NCI-H748 (cell line): ENCODE results near the gene DTL.
"Not testable (repeated sequence)": the region's sequence is repeated elsewhere in the genome, so short reads cannot be mapped to it uniquely, and the experiment has no call there.

Experiments
- DNase-seq: peaks from one replicate; lab custom pipeline; 2025; ENCODE audit not compliant: unreplicated experiment; lab: John Stamatoyannopoulos, UW

Gene DTL, protein sequence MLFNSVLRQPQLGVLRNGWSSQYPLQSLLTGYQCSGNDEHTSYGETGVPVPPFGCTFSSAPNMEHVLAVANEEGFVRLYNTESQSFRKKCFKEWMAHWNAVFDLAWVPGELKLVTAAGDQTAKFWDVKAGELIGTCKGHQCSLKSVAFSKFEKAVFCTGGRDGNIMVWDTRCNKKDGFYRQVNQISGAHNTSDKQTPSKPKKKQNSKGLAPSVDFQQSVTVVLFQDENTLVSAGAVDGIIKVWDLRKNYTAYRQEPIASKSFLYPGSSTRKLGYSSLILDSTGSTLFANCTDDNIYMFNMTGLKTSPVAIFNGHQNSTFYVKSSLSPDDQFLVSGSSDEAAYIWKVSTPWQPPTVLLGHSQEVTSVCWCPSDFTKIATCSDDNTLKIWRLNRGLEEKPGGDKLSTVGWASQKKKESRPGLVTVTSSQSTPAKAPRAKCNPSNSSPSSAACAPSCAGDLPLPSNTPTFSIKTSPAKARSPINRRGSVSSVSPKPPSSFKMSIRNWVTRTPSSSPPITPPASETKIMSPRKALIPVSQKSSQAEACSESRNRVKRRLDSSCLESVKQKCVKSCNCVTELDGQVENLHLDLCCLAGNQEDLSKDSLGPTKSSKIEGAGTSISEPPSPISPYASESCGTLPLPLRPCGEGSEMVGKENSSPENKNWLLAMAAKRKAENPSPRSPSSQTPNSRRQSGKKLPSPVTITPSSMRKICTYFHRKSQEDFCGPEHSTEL

DNA sequence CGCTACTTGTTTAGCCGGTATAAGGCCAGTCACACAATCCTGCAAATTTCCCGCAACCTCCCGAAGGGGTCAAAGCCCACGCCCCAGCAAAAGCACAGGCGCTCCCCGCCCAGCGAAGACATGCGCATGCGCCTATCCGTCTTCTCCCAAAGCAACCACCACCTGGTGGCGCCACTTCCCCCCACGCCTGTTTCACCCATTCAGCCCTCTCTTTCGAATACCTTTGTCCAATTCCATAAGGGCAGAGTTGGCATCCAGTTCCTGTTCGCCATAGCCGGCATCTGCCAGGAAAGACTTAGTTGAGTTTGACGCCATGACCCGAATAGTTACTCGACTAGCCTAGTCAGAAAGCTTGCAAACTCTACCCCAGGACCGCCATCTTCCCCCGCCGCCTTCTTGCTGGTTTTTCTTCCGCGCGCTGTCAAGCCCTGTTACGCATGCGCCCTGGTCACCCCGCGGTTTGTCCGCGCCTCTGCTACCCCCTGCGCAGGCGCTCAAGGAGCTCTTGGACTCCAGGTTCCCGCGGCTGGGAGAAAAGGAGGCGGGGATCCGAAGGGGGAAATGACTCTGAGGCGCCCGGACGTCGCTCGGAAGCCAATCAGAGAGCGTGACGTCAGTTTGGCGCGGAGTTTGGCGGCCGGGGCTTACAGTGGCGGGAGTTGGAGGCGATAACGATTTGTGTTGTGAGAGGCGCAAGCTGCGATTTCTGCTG, at the start of gene DTL, which contains the start of gene INTS7:
Gene DTL (plus strand): TSS at position 626 of the 712 bp plus-strand sequence. CDS start 143 bp downstream, outside the sequence.
Gene INTS7 (minus strand): TSS at position 435 of the 712 bp plus-strand sequence. CDS start 120 bp downstream, at position 315.
- peak; percentile 98 for DNase-seq

DNA sequence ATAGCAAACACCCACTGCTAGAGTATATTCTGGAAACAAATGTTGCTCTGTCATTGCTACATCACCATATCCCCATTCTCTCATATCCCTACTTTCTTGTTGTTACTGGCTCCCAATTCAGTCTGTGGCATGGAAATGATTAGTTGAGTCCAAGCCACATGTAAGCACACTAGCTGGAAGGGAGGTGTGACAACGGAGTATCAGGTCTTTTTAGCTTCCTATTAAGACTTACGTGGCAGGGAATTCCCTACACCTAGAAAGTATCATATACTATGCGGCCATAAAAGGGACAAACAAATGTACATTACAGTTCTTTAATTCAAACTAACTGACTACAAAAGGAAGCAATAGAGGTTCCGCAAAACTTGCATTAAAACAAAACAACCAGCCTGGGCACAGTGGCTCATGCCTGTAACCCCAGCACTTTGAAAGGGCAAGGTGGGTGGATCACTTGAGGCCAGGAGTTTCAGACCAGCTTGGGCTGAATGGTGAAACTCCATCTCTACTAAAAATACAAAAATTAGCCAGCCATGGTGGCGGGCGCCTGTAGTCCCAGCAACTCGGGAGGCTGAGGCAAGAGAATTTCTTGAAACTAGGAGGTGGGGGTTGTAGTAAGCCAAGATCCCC, 48.8 kb upstream of the DTL start:
- DNase-seq, result no peak

DNA sequence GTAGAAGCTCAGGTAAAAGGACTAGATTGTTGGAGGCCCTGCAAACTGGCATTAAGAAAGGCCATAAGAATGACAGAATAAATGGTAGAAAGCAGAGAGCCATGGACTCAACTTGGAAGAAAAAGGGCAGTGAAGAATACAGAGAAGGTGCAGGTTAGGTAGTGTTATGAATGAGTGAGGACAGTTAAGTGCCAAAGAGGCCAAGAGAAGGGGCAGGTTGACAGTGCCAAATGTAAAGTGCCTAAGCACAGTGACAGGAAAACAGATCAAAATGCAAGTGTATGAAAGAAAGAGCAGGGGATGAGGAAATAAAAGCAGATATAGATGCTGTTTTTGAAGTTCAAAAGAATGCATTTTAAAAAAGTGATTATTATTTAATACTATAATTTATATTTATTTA, 43.9 kb upstream of the DTL start:
- DNase-seq, result no peak

DNA sequence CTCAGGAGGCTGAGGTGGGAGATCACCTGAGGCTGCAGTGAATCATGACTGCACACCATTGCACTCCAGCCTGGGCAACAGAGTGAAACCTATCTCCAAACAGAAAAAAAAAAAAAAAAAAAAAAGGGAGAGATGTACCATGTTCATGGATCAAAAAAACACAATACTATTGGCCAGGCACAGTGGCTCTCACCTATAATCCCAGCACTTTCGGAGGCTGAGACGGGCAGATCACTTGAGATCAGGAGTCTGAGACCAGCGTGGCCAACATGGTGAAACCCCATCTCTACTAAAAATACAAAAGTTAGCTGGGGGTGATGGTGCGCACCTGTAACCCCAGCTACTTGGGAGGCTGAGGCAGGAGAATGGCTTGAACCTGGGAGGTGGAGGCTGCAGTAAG, 38.1 kb upstream of the DTL start:
- not testable (repeated sequence) for DNase-seq

DNA sequence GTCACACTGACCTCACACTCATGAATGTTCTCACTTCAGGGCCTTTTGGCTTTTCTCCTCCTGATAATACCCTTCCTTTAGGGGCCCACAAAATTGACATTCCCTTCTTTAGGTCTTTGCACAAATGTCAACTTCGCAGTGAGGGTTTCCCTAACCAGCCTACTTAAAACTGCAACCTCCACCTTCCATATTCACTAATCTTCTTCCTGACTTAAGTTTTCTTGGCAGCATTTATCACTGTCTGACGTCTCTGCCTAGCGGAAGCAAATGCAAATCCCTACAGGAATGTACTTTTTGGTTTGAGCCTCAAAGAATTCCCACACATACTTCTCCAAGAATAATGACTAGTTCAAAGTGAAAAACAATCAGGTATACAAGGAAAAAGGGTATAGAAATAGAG, 33.0 kb upstream of the DTL start:
- DNase-seq, result no peak

DNA sequence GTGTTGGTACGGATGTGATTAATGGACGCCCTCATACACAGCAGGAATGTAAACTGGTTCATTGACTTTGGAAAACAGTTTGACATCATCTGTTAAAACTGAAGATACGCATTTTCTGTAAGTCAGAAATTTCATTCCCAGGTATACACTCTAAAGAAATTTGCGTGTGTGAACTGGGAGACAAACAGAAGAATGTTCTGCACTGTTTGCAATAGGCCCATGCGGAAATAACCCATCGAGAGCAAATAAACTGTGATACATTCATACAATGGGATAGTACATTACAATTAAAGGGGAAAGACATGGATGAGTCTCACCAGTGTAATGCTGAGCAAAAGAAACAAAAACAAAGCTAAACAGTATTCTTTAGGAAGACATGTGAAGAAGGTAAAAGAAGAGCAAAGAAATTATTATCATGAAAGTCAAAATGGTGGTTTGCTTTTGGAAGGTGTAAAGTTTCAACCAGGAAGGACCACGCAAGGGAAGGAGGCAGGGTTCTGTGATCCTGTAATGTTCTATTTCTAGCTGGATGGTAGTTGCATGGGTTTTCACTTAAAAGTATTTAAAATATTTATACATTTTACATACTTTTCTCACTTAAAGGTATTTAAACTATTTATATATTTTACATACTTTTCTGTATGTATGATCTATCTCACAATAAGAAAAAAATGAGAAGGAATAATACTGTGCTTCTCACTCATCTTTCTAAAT, 30.5 kb upstream of the DTL start:
- DNase-seq, result no peak

DNA sequence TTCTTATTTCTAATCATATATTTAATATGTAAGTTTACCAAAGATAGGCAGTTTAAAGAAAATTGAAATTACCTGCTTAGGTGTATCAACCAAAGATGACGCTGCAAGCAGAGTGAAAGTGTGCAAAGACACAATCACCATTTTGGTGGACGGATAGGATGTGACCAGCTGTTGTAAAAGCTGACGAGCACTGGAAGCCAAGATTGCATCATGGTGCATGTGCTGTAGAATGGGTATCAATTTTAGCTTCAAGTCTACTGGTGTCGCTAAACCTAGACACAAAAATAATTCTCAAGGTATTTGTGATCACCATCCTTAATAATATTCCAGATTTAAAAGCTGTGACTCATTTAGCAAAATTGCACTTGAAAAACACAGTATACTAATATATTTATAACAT, 28.4 kb upstream of the DTL start:
- no peak for DNase-seq

DNA sequence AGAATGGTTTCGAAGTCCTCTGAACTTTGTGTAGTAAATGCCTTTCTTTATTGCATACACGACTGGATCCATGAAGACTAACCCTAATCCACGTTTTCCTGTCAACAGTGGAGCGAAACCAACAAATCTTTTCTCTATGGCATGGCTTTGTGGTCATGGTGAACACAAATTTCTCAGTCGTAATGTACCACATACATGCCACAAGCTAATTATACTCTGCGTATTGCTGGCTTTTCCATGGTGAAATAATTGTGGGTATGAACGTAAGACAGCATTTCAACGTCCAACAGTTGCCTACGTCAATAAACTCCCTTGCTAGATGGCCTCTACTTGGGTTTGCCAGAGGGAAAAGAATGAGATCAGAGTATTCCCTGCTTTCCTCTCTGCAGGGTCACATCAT, 27.7 kb upstream of the DTL start:
- DNase-seq, result no peak

DNA sequence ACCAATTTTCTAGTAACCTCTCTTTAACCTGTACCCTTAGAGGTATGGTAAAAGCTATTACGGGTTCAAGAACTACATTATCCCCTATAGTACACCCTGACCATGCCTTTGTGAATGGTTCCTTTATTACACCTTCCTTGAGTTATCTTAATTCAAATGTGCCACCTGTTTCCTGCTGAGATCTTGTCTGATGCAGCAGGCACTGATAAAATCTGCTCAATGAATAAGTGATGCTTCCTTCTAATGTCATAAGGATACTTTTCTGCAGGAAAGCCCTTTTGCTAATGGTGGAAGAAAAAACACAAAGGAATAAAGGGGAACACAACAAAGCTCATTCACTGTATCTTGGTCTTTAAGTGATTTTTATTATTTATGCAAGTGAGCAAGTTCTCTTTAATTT, 26.0 kb upstream of the DTL start:
- no peak for DNase-seq

DNA sequence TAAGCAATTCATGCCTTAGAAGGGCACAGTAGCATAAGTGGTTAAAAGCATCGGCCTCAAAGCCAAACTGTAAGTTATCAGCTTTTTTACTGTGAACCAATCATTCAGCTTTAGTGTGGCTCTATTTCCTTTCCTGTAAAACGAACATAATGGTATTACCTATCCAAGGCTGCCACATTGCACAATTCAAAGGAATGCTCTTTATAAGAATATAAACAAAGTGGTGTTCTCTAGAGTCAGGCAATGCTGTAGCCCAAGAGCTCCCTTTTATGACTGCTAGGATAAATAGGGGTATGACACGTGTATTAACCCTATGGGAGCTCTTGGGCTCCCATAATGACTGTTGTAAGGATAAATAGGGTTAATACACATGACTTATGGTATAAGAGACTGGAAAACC, 25.5 kb upstream of the DTL start:
- no peak for DNase-seq

DNA sequence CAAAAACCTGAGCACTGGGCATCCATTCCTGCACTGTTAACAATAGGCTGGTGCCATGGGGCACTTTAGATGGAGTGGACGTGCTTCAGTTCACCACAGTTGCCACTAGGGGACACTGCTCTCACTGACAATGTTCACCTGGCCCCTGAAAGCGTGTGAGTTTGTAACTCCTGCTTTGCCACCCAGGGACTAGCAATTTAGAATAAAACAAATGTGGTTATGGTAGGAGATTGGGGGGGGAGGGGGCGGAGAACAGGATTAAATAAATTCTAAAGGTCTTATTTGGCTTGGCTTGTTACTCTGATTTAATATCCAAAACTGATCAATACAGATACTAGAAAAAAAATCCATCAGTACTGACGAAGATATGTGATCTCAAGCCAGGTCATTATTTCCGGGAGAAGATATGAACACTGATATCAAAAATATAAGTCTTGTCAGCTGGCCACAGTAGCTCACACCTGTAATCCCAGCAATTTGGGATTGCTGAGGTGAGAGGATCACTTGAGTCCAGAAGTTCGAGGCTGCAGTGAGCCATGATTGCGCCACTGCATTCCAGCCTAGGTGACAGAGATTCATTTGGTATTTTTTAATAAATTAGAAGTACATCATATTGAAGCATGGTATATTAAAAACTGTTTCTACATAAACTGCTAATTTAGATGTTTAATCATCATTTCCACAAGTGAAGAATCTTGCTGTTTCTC, 23.4 kb upstream of the DTL start:
- DNase-seq, result peak; percentile 61

DNA sequence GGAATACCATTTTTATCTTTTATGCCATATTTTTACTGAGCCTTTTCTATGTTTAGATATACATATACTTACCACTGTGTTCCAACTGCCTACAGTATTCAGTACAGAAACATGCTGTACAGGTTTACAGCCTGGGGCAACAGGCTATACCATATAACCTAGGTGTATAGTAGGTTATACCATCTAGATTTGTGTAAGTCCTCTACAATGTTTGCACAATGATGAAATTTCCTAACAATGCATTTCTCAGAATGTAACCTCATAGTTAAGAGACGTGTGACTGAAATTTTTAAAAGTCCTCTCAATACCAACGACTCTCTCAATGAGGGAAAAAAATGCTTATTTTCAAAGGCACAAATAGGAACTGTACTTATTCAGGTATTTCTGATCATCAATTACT, 21.9 kb upstream of the DTL start:
- DNase-seq, result no peak

DNA sequence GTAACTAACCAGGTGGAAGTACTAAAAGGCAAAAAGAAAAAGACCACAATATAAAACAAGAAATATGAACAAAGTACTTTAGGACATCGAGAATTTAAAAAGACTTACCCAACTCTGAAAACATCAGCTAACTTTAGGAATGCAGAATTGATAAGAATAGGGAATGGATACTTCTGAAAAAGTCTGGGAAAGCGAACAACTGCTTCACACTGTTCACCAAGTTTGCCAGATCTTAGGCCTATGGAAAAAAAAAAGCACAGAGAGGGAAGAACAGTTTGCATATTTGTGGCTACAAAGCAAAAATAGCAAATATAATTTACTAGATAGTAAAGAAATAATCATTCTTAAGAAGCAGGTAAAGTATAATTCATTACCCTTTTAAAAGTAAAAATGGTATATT, 14.6 kb upstream of the DTL start:
- no peak for DNase-seq

DNA sequence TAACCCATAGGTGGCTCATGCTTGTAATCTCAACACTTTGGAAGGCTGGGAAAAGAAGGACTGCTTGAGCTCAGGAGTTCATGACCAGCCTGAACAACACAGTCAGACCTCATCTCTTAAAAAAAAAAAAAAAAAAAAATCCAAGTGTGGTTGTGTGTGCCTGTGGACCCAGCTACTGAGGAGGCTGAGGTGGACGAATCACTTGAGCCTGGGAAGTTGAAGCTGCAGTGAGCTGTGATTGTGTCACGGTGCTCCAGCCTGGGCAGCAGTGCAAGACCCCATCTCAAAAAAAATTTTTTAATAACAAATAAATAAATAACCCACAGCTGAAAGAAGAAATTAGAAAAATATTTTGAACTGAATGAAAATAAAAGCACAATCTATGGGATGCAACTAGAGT, 14.0 kb upstream of the DTL start:
- no peak for DNase-seq

DNA sequence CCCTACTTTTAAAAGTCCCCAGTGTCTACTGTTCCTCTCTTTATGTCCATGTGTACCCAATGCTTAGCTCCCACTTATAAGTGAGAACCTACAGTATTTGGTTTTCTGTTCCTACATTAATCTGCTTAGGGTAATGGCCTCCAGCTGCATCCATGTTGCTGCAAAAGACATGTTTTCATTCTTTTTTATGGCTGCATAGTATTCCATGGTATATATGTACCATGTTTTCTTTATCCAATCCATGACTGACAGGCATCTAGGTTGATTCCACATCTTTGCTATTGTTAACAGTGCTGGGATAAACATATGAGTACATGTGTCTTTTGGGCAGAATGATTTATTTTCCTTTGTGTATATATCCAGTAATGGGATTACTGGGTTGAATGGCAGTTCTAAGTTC, 12.6 kb upstream of the DTL start:
- not testable (repeated sequence) for DNase-seq

DNA sequence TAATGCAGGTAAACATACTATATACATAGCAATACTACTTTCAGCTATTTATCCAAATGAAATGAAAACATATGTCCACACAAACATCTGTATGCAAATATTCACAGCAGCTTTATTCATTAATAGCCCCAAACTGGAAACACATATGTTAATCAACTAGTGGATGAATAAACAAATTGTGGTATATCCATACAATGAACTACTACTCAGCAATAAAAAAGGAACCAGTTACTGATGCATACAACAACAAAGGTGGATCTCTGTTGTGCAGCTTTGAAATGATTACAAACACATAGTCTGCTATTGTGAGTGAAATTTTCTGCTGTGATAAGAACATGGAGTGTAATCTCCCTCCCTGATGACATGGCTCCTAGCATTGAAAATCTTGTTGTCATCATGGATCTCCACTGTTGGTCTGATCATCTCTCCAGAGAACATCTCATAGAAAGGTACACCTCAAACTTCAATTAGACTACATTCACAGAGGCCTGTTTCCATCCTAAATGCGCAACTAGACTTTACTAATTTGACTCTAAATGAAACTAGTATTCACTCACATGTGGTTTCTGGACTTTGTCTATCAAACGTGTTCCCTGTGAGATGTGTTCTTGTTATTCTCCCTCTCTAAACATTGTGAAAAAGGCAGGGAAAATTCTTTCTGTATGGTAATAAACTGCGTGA, 10.9 kb upstream of the DTL start:
- DNase-seq, result no peak

DNA sequence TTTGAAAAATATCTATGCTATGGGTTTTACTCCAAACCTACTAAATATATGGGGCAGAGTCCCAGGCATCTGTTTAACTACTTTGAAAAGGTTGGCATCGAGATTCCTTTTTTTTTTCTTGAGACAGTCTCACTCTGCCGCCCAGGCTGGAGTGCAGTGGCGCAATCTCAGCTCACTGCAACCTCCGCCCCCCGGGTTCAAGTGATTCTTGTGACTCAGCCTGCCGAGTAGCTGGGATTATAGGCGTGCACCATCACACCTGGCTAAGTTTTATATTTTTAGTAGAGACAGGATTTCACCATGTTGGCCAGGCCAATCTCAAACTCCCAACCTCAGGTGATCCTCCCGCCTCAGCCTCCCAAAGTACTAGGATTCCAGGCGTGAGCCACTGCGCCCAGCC, 7.8 kb upstream of the DTL start:
- DNase-seq, result not testable (repeated sequence)

DNA sequence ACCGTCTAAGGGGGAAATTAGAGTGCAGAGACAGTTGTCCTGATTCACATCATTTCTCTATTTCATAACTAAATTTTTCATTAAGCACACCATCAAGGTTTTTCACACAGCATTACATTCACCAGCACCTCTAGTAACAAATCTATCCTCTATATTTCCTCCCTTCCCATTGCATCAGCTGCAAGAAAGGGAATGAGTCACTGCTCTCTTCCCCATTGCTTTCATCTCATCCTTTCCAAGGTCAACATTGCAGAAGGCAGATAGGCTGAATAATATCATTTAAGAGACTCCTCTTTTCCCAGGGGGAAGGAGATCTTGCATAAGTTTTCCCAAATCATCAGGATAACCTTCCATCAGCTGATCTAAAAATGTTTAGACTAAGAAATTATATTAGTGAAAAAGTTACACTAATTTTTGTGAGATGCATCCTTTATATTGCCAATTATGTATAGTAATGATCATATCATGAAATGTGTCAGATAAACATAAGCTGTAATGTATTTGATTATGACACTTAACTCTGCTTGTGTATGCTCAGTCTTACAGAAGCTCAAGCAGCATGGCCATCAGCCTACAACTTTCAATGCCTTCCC, 4.5 kb upstream of the DTL start:
- no peak for DNase-seq

DNA sequence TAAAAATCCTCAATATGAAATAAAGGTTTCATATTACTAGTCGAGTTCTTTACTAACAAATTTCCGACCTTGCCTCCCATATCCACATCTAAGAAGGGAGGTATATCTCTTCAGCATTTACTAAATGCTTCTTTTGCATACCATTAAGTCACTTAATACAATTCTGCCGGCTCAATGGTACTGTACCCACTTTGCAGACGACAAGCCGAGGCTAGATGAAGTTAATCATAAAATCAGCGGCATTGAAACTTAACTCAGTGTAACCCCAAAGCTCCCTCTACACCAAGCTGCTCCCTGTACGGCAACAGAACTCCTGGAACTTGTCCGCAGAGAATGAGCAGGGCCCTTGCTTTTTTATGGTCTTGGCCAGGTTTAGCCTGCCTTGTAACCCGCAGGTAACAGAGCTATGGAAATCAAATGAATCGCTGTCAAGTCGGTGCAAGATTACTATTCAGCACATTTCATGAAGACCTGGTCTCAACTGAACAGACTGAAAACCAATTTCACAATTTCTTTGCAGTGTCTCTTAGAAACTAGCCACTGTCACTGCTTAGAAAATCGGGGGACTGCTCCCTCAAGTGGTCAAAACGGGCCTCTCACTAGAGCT, 929 bp upstream of the DTL start:
- no peak for DNase-seq
